ENCODE measurements around the gene SLC2A3.
"Not testable (repeated sequence)": the region's sequence is repeated elsewhere in the genome, so short reads cannot be mapped to it uniquely, and the experiment has no call there.

The SLC2A3 gene

GRCh38 chr12:7964669-7965068 is 28.7 kb upstream of the SLC2A3 start:
- not testable (repeated sequence) for H3K36me3 ChIP-seq (ENCODE audit: insufficient read depth, low read length); H3K9ac ChIP-seq (ENCODE audit: low read depth, low read length); H3K4me1 ChIP-seq (ENCODE audit: insufficient read depth, low read length); H3K9me3 ChIP-seq (ENCODE audit: control insufficient read depth, insufficient read depth, low read length)

- no peak overlapping the region; the same call in 1 of the 2 replicates for H3K9ac ChIP-seq (ENCODE audit: low read depth, low read length)
- H3K36me3 ChIP-seq (ENCODE audit: insufficient read depth, low read length) = no peaks in the 10 kb centered on the region
- peaks cover 15% of the 10 kb centered on the region for H3K4me1 ChIP-seq (ENCODE audit: insufficient read depth, low read length)
Measured at GRCh38 chr12:7961395-7962178, 25.6 kb upstream of the SLC2A3 start.

GRCh38 chr12:7959701-7960121 is 23.7 kb upstream of the SLC2A3 start:
- H3K4me1 ChIP-seq (ENCODE audit: insufficient read depth, low read length) = peaks cover 15% of the 10 kb centered on the region
- peak overlapping the region; percentile 28 for H3K9ac ChIP-seq (ENCODE audit: low read depth, low read length)
- no peaks in the 10 kb centered on the region for H3K36me3 ChIP-seq (ENCODE audit: insufficient read depth, low read length)
- H3K9me3 ChIP-seq (ENCODE audit: control insufficient read depth, insufficient read depth, low read length) = no peaks in the 10 kb centered on the region

More at GRCh38 chr12:7961395-7962178, 25.6 kb upstream of the SLC2A3 start:
- no peaks in the 10 kb centered on the region for H3K9me3 ChIP-seq (ENCODE audit: control insufficient read depth, insufficient read depth, low read length)

GRCh38 chr12:7959278-7959677 is 23.3 kb upstream of the SLC2A3 start:
- peak overlapping the region; percentile 24; the same call in 1 of the 2 replicates for H3K9ac ChIP-seq (ENCODE audit: low read depth, low read length)
- no peaks in the 10 kb centered on the region for H3K9me3 ChIP-seq (ENCODE audit: control insufficient read depth, insufficient read depth, low read length)

GRCh38 chr12:7954877-7955276 is 18.9 kb upstream of the SLC2A3 start:
- H3K9ac ChIP-seq (ENCODE audit: low read depth, low read length); H3K9me3 ChIP-seq (ENCODE audit: control insufficient read depth, insufficient read depth, low read length); H3K36me3 ChIP-seq (ENCODE audit: insufficient read depth, low read length): not testable (repeated sequence)
- peaks cover 15% of the 10 kb centered on the region for H3K4me1 ChIP-seq (ENCODE audit: insufficient read depth, low read length)

More at GRCh38 chr12:7959278-7959677, 23.3 kb upstream of the SLC2A3 start:
- Histone ChIP-seq H3K4me1 (ENCODE audit: insufficient read depth, low read length) (peaks cover 15% of the 10 kb centered on the region), H3K36me3 (ENCODE audit: insufficient read depth, low read length) (no peaks in the 10 kb centered on the region)

GRCh38 chr12:7954418-7954817 is 18.4 kb upstream of the SLC2A3 start:
- H3K9me3 ChIP-seq (ENCODE audit: control insufficient read depth, insufficient read depth, low read length); H3K9ac ChIP-seq (ENCODE audit: low read depth, low read length); H3K36me3 ChIP-seq (ENCODE audit: insufficient read depth, low read length): not testable (repeated sequence)
- peaks cover 15% of the 10 kb centered on the region for H3K4me1 ChIP-seq (ENCODE audit: insufficient read depth, low read length)

GRCh38 chr12:7953912-7954311 is 17.9 kb upstream of the SLC2A3 start:
- not testable (repeated sequence) for H3K36me3 ChIP-seq (ENCODE audit: insufficient read depth, low read length); H3K9ac ChIP-seq (ENCODE audit: low read depth, low read length); H3K9me3 ChIP-seq (ENCODE audit: control insufficient read depth, insufficient read depth, low read length)
- H3K4me1 ChIP-seq (ENCODE audit: insufficient read depth, low read length) = peaks cover 12% of the 10 kb centered on the region

- H3K9ac ChIP-seq (ENCODE audit: low read depth, low read length) = no peak overlapping the region
- H3K4me1 ChIP-seq (ENCODE audit: insufficient read depth, low read length) = peaks cover 6% of the 10 kb centered on the region; the same call in 1 of the 2 replicates
- H3K36me3 ChIP-seq (ENCODE audit: insufficient read depth, low read length) = no peaks in the 10 kb centered on the region
- H3K9me3 ChIP-seq (ENCODE audit: control insufficient read depth, insufficient read depth, low read length) = no peaks in the 10 kb centered on the region
Measured at GRCh38 chr12:7951671-7952070, 15.7 kb upstream of the SLC2A3 start.

- H3K36me3 ChIP-seq (ENCODE audit: insufficient read depth, low read length); H3K4me1 ChIP-seq (ENCODE audit: insufficient read depth, low read length); H3K9ac ChIP-seq (ENCODE audit: low read depth, low read length): not testable (repeated sequence)
Measured at GRCh38 chr12:7950230-7950943, 14.4 kb upstream of the SLC2A3 start.

GRCh38 chr12:7948589-7949260 is 12.7 kb upstream of the SLC2A3 start:
- no peaks in the 10 kb centered on the region for H3K9me3 ChIP-seq (ENCODE audit: control insufficient read depth, insufficient read depth, low read length)
- H3K4me1 ChIP-seq (ENCODE audit: insufficient read depth, low read length) = peaks cover 6% of the 10 kb centered on the region; the same call in 1 of the 2 replicates
- H3K9ac ChIP-seq (ENCODE audit: low read depth, low read length) = no peak overlapping the region

More at GRCh38 chr12:7950230-7950943, 14.4 kb upstream of the SLC2A3 start:
- H3K9me3 ChIP-seq (ENCODE audit: control insufficient read depth, insufficient read depth, low read length) = not testable (repeated sequence)

GRCh38 chr12:7947011-7947410 is 11.0 kb upstream of the SLC2A3 start:
- Histone ChIP-seq H3K9me3 (ENCODE audit: control insufficient read depth, insufficient read depth, low read length) (no peaks in the 10 kb centered on the region), H3K4me1 (ENCODE audit: insufficient read depth, low read length) (peaks cover 6% of the 10 kb centered on the region; the same call in 1 of the 2 replicates), H3K9ac (ENCODE audit: low read depth, low read length) (no peak overlapping the region), H3K36me3 (ENCODE audit: insufficient read depth, low read length) (no peaks in the 10 kb centered on the region)

More at GRCh38 chr12:7948589-7949260, 12.7 kb upstream of the SLC2A3 start:
- no peaks in the 10 kb centered on the region for H3K36me3 ChIP-seq (ENCODE audit: insufficient read depth, low read length)

GRCh38 chr12:7944760-7945159 is 8.8 kb upstream of the SLC2A3 start:
- not testable (repeated sequence) for H3K36me3 ChIP-seq (ENCODE audit: insufficient read depth, low read length); H3K9me3 ChIP-seq (ENCODE audit: control insufficient read depth, insufficient read depth, low read length); H3K4me1 ChIP-seq (ENCODE audit: insufficient read depth, low read length); H3K9ac ChIP-seq (ENCODE audit: low read depth, low read length)

GRCh38 chr12:7940906-7941305 is 4.9 kb upstream of the SLC2A3 start:
- peaks cover 7% of the 10 kb centered on the region for H3K4me1 ChIP-seq (ENCODE audit: insufficient read depth, low read length)
- H3K9ac ChIP-seq (ENCODE audit: low read depth, low read length) = no peak overlapping the region
- no peaks in the 10 kb centered on the region for H3K9me3 ChIP-seq (ENCODE audit: control insufficient read depth, insufficient read depth, low read length)
- no peaks in the 10 kb centered on the region for H3K36me3 ChIP-seq (ENCODE audit: insufficient read depth, low read length)

- Histone ChIP-seq H3K9me3 (ENCODE audit: control insufficient read depth, insufficient read depth, low read length) (no peaks in the 10 kb centered on the region), H3K9ac (ENCODE audit: low read depth, low read length) (no peak overlapping the region), H3K4me1 (ENCODE audit: insufficient read depth, low read length) (peaks cover 7% of the 10 kb centered on the region), H3K36me3 (ENCODE audit: insufficient read depth, low read length) (peaks cover 16% of the 10 kb centered on the region)
Measured at GRCh38 chr12:7937833-7938506, 2.0 kb upstream of the SLC2A3 start.
